Measurements from ENCODE around the gene ADAM19.

DNA sequence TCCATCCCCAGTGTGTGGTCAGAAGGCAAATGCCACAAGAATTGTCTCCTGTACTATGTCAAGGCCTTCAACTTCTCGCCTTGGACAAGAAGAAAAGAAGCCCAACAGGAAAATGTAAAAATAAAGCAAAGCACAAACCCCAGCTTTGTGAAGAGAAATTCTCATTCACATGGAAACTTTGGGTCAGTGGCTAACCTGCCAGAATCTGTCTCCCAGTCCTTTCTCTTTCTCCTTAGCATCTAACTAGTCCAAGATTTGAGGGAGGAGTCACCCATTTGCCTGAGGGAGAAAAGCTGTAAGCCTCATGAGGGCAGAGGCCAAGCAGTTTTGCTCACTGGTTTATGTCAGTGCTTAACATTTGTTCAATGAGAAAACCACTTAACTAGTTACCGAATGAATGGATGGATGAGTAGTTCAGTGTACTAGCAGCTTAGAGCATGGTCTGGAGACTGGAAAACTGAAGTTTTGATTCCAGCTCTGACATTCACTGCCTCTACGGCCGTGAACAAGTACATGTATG lies 36.0 kb downstream of the ADAM19 start:
- TF ChIP-seq POLR2A (IDR thresholded peaks at IDR 0.05; ENCODE audit: low read length), result no peak
- no peak for TF ChIP-seq GATA1 (IDR thresholded peaks at IDR 0.05; ENCODE audit: low read depth, low read length)

Measured in erythroblast (primary cell).